MCF 10A (cell line): ENCODE measurements around the gene ADGRL1. TPM values are rescaled to one million over a fixed set of nuclear protein-coding genes. Genes with fewer than 3 reads are reported as not detected.

ENCODE experiments used
- BruUV-seq: library from RNA; stranded (reverse); fragments of 400-500 nt; replicated peaks from 2 replicates; lab custom pipeline; 2021; lab: Mats Ljungman, UMichigan
- CTCF ChIA-PET: fragments of 300-600 bp; sonication (Branson Sonifier 250); formaldehyde crosslinking; extraction: SDS; loops from one replicate; lab custom pipeline; 2021; ENCODE audit warnings: antibody characterized with exemption, inconsistent platforms; lab: Yijun Ruan, JAX
- POLR2A ChIA-PET: fragments of 300-600, 350-650 bp; sonication (Branson Sonifier 250); formaldehyde crosslinking; extraction: SDS; loops from one replicate; lab custom pipeline; 2020; ENCODE audit warnings: antibody characterized with exemption, inconsistent platforms; lab: Yijun Ruan, JAX
- DNase-seq: peaks from one replicate; pipeline ENCODE4 v3.0.0-alpha.2; 2018; ENCODE audit not compliant: unreplicated experiment
- H3K27ac Mint-ChIP-seq: one replicate; pipeline ENCODE4 v1.8.0; 2022; ENCODE audit warnings: mild to moderate bottlenecking, low read depth, mixed read lengths; ENCODE audit not compliant: unreplicated experiment
- H3K27me3 Mint-ChIP-seq: one replicate; pipeline ENCODE4 v1.8.0; 2022; ENCODE audit warnings: mixed read lengths; ENCODE audit not compliant: insufficient read depth, unreplicated experiment
- H3K36me3 Mint-ChIP-seq: one replicate; pipeline ENCODE4 v1.8.0; 2022; ENCODE audit warnings: mild to moderate bottlenecking, moderate library complexity, mixed read lengths; ENCODE audit not compliant: insufficient read depth, unreplicated experiment
- H3K4me1 Mint-ChIP-seq: one replicate; pipeline ENCODE4 v1.8.0; 2022; ENCODE audit warnings: mixed read lengths; ENCODE audit not compliant: insufficient read depth, unreplicated experiment
- H3K4me3 Mint-ChIP-seq: one replicate; pipeline ENCODE4 v1.8.0; 2022; ENCODE audit warnings: mild to moderate bottlenecking, moderate library complexity, mixed read lengths; ENCODE audit not compliant: unreplicated experiment
- H3K9me3 Mint-ChIP-seq: one replicate; pipeline ENCODE4 v1.8.0; 2022; ENCODE audit warnings: mixed read lengths; ENCODE audit not compliant: unreplicated experiment
- intact Hi-C: fragments of 100-400 bp; cut with micrococcal nuclease; formaldehyde crosslinking; loops from 2 replicates; pipeline ENCODE4 v1.14.1; 2022
- total RNA-seq: library from RNA; stranded (reverse); gene quantifications from 2 replicates; pipeline ENCODE4 v1.2.3, GENCODE V29; 2022
- TF ChIP-seq, protein P1 (sequence below): fragments of 200-600 bp; IDR thresholded peaks from one replicate; pipeline ENCODE4 v1.8.0; 2022; ENCODE audit warnings: antibody characterized with exemption, mild to moderate bottlenecking; ENCODE audit not compliant: unreplicated experiment

Gene ADGRL1
- total RNA-seq, 1 experiment from 2014 or later, result 15.9 TPM

GRCh38 chr19:14101003-14101545 is 104.9 kb downstream of the ADGRL1 start:
- Mint-ChIP-seq H3K36me3 (peaks cover 65% of the 10 kb centered on the region), H3K4me1 (no peaks in the 10 kb centered on the region), H3K27ac (no peak overlapping the region), H3K9me3 (no peaks in the 10 kb centered on the region), H3K4me3 (no peak overlapping the region), H3K27me3 (no peaks in the 10 kb centered on the region)
- TF ChIP-seq, protein P1, sequence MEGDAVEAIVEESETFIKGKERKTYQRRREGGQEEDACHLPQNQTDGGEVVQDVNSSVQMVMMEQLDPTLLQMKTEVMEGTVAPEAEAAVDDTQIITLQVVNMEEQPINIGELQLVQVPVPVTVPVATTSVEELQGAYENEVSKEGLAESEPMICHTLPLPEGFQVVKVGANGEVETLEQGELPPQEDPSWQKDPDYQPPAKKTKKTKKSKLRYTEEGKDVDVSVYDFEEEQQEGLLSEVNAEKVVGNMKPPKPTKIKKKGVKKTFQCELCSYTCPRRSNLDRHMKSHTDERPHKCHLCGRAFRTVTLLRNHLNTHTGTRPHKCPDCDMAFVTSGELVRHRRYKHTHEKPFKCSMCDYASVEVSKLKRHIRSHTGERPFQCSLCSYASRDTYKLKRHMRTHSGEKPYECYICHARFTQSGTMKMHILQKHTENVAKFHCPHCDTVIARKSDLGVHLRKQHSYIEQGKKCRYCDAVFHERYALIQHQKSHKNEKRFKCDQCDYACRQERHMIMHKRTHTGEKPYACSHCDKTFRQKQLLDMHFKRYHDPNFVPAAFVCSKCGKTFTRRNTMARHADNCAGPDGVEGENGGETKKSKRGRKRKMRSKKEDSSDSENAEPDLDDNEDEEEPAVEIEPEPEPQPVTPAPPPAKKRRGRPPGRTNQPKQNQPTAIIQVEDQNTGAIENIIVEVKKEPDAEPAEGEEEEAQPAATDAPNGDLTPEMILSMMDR, result no peak
- BruUV-seq, result no TSS peak
- ChIA-PET CTCF (interaction anchor here (0.9 to 2.1 kb wide), 2 partner anchors 10 to 13 kb away, joined by 3 to 6 read pairs; no protein-coding TSS in a partner anchor), POLR2A (interaction anchor here (0.8 kb wide), 1 partner anchor 14 kb away, joined by 3 read pairs; no protein-coding TSS in a partner anchor)
- intact Hi-C loops, result no loop called here
- no peak for DNase-seq

Other genes with a start within 250 kb of the ADGRL1 start
- gene RFX1, start 199.8 kb downstream of the ADGRL1 start, total RNA-seq, result 16.8 and 17.7 TPM in 2 replicates
- not detected in 2 replicates for gene RLN3, start 178.0 kb downstream of the ADGRL1 start, total RNA-seq
- 1.7 and 2.7 TPM in 2 replicates for gene IL27RA, start 174.4 kb downstream of the ADGRL1 start, total RNA-seq
- gene PALM3, start 144.1 kb downstream of the ADGRL1 start, total RNA-seq, result not detected in 2 replicates
- 0.32 and 0.54 TPM in 2 replicates for gene MISP3, start 133.4 kb downstream of the ADGRL1 start, total RNA-seq
- not detected in 2 replicates for gene C19orf67, start 120.4 kb downstream of the ADGRL1 start, total RNA-seq
- gene SAMD1, start 115.4 kb downstream of the ADGRL1 start, total RNA-seq, result 12.9 and 19.8 TPM in 2 replicates
- gene PRKACA, start 88.4 kb downstream of the ADGRL1 start, total RNA-seq, result 44.7 and 49.8 TPM in 2 replicates
- gene ASF1B, start 69.6 kb downstream of the ADGRL1 start, total RNA-seq, result 6.5 and 7.0 TPM in 2 replicates
- gene ADGRE5, start 175.3 kb upstream of the ADGRL1 start, total RNA-seq, result 44.5 and 47.9 TPM in 2 replicates
- gene DDX39A, start 213.2 kb upstream of the ADGRL1 start, total RNA-seq, result 62.1 and 65.4 TPM in 2 replicates
- gene PKN1, start 227.1 kb upstream of the ADGRL1 start, total RNA-seq, result 94.8 and 141 TPM in 2 replicates